B cell (primary cell): ENCODE results near the gene FMNL2.
"Not testable (repeated sequence)": the region's sequence is repeated elsewhere in the genome, so short reads cannot be mapped to it uniquely, and the experiment has no call there.

Experiments used
- CTCF ChIP-seq: fragments of 200-600 bp; IDR thresholded peaks from one replicate; pipeline ENCODE4 v1.8.0; 2022; ENCODE audit warnings: antibody characterized with exemption, mild to moderate bottlenecking
- EZH2 ChIP-seq: IDR thresholded peaks from 2 replicates; pipeline ENCODE4 v1.6.1; 2012; ENCODE audit warnings: borderline replicate concordance, low read depth, mild to moderate bottlenecking, moderate library complexity, low read length; ENCODE audit not compliant: insufficient read depth, poor library complexity, severe bottlenecking

DNA sequence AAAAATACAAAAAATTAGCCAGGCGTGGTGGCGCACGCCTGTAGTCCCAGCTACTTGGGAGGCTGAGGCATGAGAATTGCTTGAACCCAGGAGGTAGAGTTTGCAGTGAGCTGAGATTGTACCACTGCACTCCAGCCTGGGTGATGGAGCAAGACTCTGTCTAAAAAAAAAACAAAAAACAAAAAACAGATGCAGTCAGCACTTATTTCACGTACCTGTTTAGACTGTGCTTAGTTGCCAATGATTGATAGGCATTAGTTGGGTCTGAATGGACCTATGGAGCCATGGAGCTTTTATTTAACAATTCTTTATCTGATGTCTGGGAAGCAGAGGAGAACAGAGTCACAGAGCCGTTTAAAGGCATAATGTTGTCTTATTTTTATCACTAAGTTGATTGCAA is 139.5 kb downstream of the FMNL2 start:
- not testable (repeated sequence) for TF ChIP-seq CTCF, EZH2
